Fibroblast of lung (primary cell): ENCODE measurements around the gene XCR1.

Source experiments
- EZH2 ChIP-seq: IDR thresholded peaks from 2 replicates; pipeline ENCODE4 v1.5.1; 2012; ENCODE audit warnings: low read length, control low read depth, mild to moderate bottlenecking; ENCODE audit errors: missing control alignments
- TF ChIP-seq, protein P1 (sequence below), 2 donors: IDR thresholded peaks in 1 of 2; conservative IDR thresholded peaks in 1 of 2; 1 replicate in 1 of 2; 2 replicates in 1 of 2; pipeline ENCODE4 v1.5.1; 2011 to 2012; ENCODE audit warnings: low read length in 2 of 2, control low read depth in 1 of 2, inconsistent platforms in 1 of 2, low read depth in 1 of 2, mild to moderate bottlenecking in 1 of 2

DNA sequence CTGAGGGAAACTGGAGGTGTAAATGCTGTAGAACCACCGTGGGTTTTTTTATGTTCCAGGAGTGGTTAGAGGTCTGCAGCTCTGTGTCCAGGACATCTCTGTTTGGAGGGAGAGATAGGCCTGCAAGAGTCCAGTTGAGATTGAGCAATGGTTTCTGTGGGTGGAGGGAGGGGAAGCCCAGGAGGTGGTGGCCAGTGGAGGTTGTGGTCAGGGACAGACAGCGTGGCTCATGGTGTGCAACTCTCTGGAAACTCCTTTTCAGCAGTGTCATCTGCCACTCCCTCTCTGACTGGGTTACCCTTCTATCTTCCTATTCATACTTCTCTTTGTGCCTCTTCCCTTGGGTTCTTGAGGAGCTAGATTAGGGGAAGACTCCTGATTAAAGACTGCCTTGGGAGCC is 9.6 kb downstream of the XCR1 start:
- TF ChIP-seq EZH2, result no peak
- TF ChIP-seq, protein P1, sequence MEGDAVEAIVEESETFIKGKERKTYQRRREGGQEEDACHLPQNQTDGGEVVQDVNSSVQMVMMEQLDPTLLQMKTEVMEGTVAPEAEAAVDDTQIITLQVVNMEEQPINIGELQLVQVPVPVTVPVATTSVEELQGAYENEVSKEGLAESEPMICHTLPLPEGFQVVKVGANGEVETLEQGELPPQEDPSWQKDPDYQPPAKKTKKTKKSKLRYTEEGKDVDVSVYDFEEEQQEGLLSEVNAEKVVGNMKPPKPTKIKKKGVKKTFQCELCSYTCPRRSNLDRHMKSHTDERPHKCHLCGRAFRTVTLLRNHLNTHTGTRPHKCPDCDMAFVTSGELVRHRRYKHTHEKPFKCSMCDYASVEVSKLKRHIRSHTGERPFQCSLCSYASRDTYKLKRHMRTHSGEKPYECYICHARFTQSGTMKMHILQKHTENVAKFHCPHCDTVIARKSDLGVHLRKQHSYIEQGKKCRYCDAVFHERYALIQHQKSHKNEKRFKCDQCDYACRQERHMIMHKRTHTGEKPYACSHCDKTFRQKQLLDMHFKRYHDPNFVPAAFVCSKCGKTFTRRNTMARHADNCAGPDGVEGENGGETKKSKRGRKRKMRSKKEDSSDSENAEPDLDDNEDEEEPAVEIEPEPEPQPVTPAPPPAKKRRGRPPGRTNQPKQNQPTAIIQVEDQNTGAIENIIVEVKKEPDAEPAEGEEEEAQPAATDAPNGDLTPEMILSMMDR (conservative IDR thresholded peaks at IDR 0.05 in 1 of 2, IDR thresholded peaks at IDR 0.05 in 1 of 2; ENCODE audit: low read depth in 1 of 2, low read length in 2 of 2), result no peak
